GM18517 (cell line): Measurements from ENCODE around the gene IRF3.
"Not testable (repeated sequence)": the region's sequence is repeated elsewhere in the genome, so short reads cannot be mapped to it uniquely, and the experiment has no call there.

Experiments used
- ATAC-seq: cut with Tn5 transposase; IDR thresholded peaks from one replicate; pipeline ENCODE4 v1.9.1; 2021; ENCODE audit warnings: mild to moderate bottlenecking, moderate library complexity; ENCODE audit not compliant: unreplicated experiment

The IRF3 gene

GRCh38 chr19:49651820-49652550, 13.7 kb downstream of the IRF3 start:
- no peak for ATAC-seq

DNA sequence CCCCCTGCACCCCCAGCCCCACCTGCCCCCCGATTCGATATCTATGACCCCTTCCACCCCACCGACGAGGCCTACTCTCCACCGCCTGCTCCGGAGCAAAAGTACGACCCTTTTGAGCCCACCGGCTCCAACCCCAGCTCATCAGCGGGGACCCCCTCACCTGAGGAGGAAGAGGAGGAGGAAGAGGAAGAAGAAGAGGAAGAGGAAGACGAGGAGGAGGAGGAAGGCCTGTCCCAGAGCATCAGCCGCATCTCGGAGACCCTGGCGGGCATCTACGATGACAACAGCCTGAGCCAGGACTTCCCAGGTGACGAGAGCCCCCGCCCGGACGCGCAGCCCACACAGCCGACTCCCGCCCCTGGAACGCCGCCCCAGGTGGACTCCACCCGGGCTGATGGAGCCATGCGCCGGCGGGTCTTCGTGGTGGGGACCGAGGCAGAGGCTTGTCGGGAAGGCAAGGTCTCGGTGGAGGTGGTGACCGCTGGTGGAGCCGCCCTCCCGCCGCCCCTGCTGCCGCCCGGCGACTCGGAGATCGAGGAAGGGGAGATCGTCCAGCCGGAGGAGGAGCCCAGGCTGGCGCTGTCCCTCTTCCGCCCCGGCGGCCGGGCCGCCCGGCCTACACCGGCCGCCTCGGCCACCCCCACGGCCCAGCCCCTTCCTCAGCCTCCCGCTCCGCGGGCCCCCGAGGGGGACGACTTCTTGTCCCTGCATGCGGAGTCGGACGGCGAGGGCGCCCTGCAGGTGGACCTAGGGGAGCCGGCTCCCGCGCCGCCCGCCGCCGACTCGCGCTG, 14.4 kb downstream of the IRF3 start:
- no peak for ATAC-seq

- ATAC-seq = no peak
Measured at GRCh38 chr19:49646586-49646985, 19.1 kb downstream of the IRF3 start.

- ATAC-seq = no peak
Measured at GRCh38 chr19:49645995-49646394, 19.7 kb downstream of the IRF3 start.

- no peak for ATAC-seq
Measured at GRCh38 chr19:49645592-49645991, 20.1 kb downstream of the IRF3 start.

DNA sequence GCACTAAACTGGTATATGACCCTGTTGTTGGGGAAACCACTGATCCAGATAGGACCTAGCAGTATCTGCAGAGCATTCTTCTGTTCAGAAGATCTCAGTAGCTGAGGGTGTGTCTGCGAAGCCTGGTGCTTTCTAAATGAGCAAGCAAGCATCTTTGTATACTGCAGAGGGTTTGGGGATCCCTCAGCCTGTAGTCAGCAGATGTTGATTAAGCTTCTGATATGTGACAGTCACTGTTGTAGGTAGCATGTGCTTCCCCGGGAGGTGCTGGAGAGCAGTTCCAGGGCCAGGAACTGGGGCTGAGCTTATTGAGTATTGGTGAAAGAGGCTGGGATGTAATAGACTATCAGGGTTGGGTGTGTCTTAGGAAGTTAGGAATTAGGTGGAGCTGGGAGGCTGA, 22.2 kb downstream of the IRF3 start:
- no peak for ATAC-seq

DNA sequence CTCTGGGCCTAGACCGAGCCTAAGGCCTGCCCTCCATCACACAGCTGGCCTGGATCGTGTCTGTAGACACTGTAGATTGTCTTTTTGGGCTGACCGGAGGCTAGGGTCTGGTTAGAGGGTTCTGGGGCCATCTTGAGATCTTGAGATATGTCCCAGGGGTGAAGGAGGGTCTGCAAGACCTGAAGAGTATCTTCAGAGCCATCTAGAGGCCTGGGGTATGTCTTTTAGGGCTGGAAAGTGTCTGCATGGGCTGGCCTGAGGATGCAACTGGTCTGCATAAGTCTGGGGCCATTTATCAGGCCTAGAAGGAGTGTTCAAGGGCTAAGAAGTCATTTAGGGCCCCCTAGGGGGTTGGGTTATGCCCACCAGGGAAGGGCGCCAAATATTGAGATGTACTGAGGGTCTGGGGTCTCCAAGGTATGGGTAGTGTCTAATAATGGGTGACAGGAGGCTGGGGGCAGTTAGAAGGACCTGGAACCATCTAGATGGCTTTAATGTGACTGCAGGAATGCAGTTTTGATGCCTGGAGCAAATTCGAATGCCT, 23.1 kb downstream of the IRF3 start:
- ATAC-seq = no peak

DNA sequence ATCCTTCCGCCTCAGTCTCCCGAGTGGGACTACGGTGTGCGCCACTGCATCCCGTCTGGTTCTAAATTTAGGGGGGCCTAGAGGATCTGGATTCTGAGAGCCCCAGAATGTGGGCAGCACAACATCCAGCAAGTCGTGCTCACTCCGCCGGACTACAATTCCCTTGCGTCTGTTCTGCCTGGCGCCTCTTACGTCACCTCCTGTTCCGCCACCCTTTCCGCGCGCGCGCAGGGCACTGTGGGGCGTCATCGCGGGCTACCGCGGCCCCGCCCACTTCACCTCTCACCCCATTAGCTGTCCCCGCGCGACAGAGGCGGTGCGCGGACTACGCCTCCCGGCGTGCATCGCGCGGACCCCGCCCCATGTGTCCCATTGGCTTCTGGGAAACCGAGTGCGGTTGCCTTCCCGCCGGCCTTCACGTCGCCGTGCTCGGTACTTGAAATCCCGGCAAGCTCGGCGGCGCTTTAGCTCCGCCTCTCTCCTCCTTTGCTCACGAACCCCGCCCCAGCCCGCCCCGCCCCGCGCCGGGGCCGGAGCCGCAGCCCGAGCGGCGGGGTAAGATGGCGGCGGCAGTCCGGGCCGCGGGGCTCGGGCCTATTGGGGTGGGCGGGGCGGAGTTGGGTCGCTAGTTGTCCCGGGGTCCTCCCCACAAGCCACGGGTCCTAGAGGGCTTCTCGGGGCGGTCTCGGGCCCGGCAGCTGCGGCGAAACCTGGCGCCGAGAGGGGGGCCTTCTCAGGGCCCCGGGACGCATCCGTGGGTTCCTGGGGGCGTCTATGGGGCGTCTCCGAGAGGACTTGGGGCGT, 23.8 kb downstream of the IRF3 start, which contains the start of gene SCAF1:
Gene SCAF1 (plus strand): TSS at position 522 of the 804 bp plus-strand sequence. CDS start 2,818 bp downstream, outside the sequence.
- ATAC-seq = peak; percentile 52

GRCh38 chr19:49640113-49640898, 25.4 kb downstream of the IRF3 start, which contains the start of gene RRAS:
TSS of gene RRAS (minus strand) at chr19:49640143. CDS start at chr19:49640098, 45 bp downstream.
- ATAC-seq = peak; percentile 75

- ATAC-seq = no peak
Measured at GRCh38 chr19:49639401-49640112, 26.1 kb downstream of the IRF3 start.

GRCh38 chr19:49637821-49638738, 27.6 kb downstream of the IRF3 start:
- no peak for ATAC-seq

GRCh38 chr19:49636233-49636932, 29.3 kb downstream of the IRF3 start:
- no peak for ATAC-seq

DNA sequence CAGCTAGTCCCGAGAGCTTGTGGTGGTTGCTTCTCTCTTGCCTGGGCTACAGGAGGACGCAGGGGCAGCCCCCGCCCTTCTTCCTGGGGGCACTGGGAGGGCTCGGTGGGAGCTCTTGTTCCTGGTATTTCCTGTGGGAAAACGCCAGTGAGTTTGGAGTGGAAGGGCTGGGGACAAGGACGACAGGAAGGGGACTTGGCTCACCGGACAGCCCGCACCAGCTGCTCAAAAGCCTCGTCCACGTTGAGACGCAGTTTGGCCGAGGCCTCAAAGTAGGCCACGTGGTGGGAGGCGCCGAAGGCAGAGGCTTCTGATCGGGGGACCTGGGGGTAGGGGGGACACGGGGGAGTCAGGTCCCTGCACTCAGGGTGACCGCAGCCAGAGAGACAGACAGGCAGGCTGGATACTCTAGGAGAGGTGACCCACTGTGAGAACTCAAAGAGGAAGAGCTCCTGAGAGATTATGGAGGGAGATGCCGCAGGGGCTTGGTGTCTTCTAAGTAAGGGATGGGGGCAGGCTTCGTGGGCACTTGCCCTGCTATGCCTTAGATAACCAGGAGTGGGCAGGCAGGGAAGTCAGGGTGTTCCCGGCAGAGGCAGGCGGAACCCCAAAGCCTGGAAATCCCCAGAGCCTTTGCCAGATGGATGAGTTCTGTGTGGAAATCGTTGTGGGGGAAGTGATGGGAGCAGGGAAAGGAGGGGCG, 30.0 kb downstream of the IRF3 start:
- ATAC-seq = no peak

DNA sequence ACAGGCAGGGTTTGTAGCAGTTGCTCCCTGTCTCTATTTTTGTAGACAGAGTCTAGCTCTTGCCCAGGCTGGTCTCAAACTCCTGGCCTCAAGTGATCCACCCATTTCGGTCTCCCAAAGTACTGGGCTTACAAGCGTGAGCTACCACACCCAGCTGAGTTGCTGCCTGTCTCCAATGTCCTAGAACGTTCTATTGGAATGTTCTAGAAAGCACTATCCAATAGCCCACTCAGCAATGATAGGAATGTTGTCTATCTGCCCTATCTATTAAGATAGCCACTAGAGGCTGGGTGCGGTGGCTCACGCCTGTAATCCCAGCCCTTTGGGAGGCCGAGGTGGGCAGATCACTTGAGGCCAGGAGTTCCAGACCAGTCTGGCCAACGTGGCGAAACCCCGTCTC, 32.4 kb downstream of the IRF3 start:
- ATAC-seq = not testable (repeated sequence)

GRCh38 chr19:49632576-49632975, 33.1 kb downstream of the IRF3 start:
- ATAC-seq = no peak

DNA sequence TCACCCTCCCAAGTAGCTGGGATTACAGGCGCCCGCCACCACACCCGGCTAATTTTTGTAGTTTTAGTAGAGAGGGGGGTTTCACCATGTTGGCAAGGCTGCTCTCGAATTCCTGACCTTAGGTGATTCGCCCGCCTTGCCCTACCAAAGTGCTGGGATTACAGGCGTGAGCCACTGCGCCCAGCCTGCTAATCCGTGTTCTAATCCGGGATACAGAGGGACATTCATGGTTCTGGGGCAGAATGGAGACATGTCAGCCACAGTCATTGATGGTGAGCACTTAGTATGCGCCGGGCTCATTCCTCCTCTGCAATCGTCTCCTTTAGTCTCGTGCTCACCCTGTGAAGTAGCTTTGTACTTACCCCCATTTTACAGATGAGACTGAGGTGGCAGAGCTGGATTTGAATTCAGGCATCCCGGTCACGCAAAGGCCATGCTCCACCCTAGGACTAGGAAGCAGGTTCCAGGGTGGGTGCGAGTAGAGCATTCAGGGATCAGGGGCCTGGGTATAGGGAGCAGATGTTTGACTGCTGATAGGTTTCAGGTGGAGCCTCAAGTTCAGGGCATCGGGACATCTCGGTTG, 34.0 kb downstream of the IRF3 start:
- ATAC-seq = no peak
